Naive thymus-derived CD4-positive, alpha-beta T cell (primary cell): ENCODE measurements around the gene GSG1L2. TPM values are rescaled to one million over a fixed set of nuclear protein-coding genes. Genes with fewer than 3 reads are reported as not detected.

Experiments
- ATAC-seq: fragments of 150-1000 bp; cut with Tn5 transposase; 2 replicates; pipeline ENCODE4 v1.10.0; 2021; ENCODE audit warnings: mild to moderate bottlenecking, moderate library complexity
- CTCF ChIA-PET: fragments of 350-600 bp; sonication (Branson Sonifier 250); formaldehyde crosslinking; loops from one replicate; lab custom pipeline; 2021; ENCODE audit warnings: antibody characterized with exemption; lab: Charles Lee
- POLR2A ChIA-PET: fragments of 350-600 bp; sonication (Branson Sonifier 250); formaldehyde crosslinking; loops from one replicate; lab custom pipeline; 2021; ENCODE audit warnings: antibody characterized with exemption, inconsistent platforms; lab: Charles Lee
- DNase-seq, 9 donors: peaks; one replicate each; pipeline versions ENCODE4 v3.0.0 to v3.0.0-alpha.2; 2020 to 2022; ENCODE audit warnings: mixed read lengths in 1 of 9
- H3K27ac ChIP-seq: one replicate; pipeline ENCODE4 v1.7.0; 2013; ENCODE audit warnings: mild to moderate bottlenecking, low read depth, low read length, moderate library complexity
- H3K27me3 ChIP-seq, 2 donors: one replicate each; pipeline ENCODE4 v1.7.0; 2013; ENCODE audit warnings: low read length in 2 of 2, mild to moderate bottlenecking in 2 of 2, moderate library complexity in 2 of 2; ENCODE audit not compliant: control insufficient read depth in 2 of 2, insufficient read depth in 2 of 2
- H3K36me3 ChIP-seq, 3 experiments: 1 replicate in 2 of 3; 2 replicates in 1 of 3; pipeline ENCODE4 v1.7.0; 2013; ENCODE audit warnings: low read length in 3 of 3, mild to moderate bottlenecking in 3 of 3, moderate library complexity in 1 of 3; ENCODE audit not compliant: insufficient read depth in 3 of 3, control insufficient read depth in 2 of 3
- H3K4me1 ChIP-seq, 2 donors: one replicate each; pipeline ENCODE4 v1.7.0; 2013; ENCODE audit warnings: low read length in 2 of 2, mild to moderate bottlenecking in 2 of 2, moderate library complexity in 1 of 2; ENCODE audit not compliant: control insufficient read depth in 2 of 2, insufficient read depth in 2 of 2
- H3K4me3 ChIP-seq: 2 replicates; pipeline ENCODE4 v1.7.0; 2013; ENCODE audit warnings: mild to moderate bottlenecking, low read length
- H3K9me3 ChIP-seq, 3 experiments: 1 replicate in 2 of 3; 2 replicates in 1 of 3; pipeline ENCODE4 v1.7.0; 2013; ENCODE audit warnings: low read length in 3 of 3; ENCODE audit not compliant: control insufficient read depth in 2 of 3
- H3K27ac Mint-ChIP-seq, 9 donors: one replicate each; pipeline ENCODE4 v1.8.0; 2020 to 2022; ENCODE audit warnings: mixed read lengths in 9 of 9, mild to moderate bottlenecking in 8 of 9, moderate library complexity in 5 of 9, inconsistent platforms in 2 of 9
- H3K27me3 Mint-ChIP-seq, 5 donors: one replicate each; pipeline ENCODE4 v1.8.0; 2021 to 2022; ENCODE audit warnings: mixed read lengths in 5 of 5, mild to moderate bottlenecking in 1 of 5
- H3K36me3 Mint-ChIP-seq, 5 donors: one replicate each; pipeline ENCODE4 v1.8.0; 2020 to 2022; ENCODE audit warnings: mixed read lengths in 5 of 5, mild to moderate bottlenecking in 3 of 5, inconsistent platforms in 1 of 5
- H3K4me1 Mint-ChIP-seq, 7 donors: one replicate each; pipeline ENCODE4 v1.8.0; 2020 to 2022; ENCODE audit warnings: mixed read lengths in 7 of 7, mild to moderate bottlenecking in 3 of 7, inconsistent platforms in 1 of 7
- H3K4me3 Mint-ChIP-seq, 10 donors: one replicate each; pipeline ENCODE4 v1.8.0; 2020 to 2022; ENCODE audit warnings: mild to moderate bottlenecking in 10 of 10, mixed read lengths in 10 of 10, moderate library complexity in 6 of 10, inconsistent platforms in 2 of 10
- H3K9me3 Mint-ChIP-seq, 11 donors: one replicate each; pipeline ENCODE4 v1.8.0; 2020 to 2022; ENCODE audit warnings: mixed read lengths in 11 of 11, mild to moderate bottlenecking in 4 of 11, inconsistent platforms in 1 of 11, moderate library complexity in 1 of 11
- intact Hi-C, 2 donors: fragments of 100-400 bp; cut with micrococcal nuclease; formaldehyde crosslinking; loops; one replicate each; pipeline ENCODE4 v1.15.1; 2023
- polyA plus RNA-seq, 2 donors: library from polyadenylated mRNA; unstranded; fragments of 300-500 nt; fragmentation: Illumina TruSeq; gene quantifications; one replicate each; pipeline ENCODE4 v1.2.3, GENCODE V29; 2021
- total RNA-seq, 6 experiments: library from RNA in 5 of 6; stranded (reverse) in 5 of 6; gene quantifications; 1 replicate in 5 of 6; 2 replicates in 1 of 6; pipeline ENCODE4 v1.2.3 and lab custom pipeline; 2021 to 2026

GSG1L2 gene
- total and polyA plus RNA-seq, 7 experiments from 2014 or later, result not detected

DNA sequence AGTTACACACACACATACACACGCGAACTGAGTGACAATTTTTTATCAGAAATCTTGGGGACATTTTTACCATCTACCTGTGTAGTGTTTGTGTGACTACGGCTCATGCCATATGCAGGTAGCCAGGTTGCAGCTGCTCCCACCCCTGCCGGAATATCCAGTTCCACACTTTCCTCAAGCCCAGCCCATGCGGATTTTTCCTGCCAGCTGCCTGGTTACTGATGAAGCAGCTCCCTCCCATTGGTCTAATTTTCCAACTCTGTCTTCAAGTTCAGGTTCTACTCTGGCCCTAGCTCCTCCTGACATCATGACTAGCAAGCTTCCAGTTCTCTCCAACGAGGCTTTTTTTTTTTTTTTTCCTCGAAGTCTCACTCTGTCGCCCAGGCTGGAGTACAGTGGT lies 4.8 kb downstream of the GSG1L2 start:
- Mint-ChIP-seq H3K9me3 (peaks cover 0 to 6% (median 2%) of the 10 kb centered on the region in 11 donors), H3K4me1 (no peaks in the 10 kb centered on the region), H3K4me3 (no peak overlapping the region), H3K27me3 (peaks cover 0 to 22% (median 13%) of the 10 kb centered on the region in 5 donors), H3K27ac (no peak overlapping the region), H3K36me3 (no peaks in the 10 kb centered on the region)
- H3K27ac ChIP-seq, result no peak overlapping the region
- intact Hi-C loops, result no loop called here
- no peak for ATAC-seq
- POLR2A ChIA-PET, result no interaction called here
- DNase-seq, result no peak
- no peaks in the 10 kb centered on the region for H3K9me3 ChIP-seq
- H3K36me3 ChIP-seq, result no peaks in the 10 kb centered on the region
- H3K27me3 ChIP-seq, result no peaks in the 10 kb centered on the region
- no peak overlapping the region for H3K4me3 ChIP-seq
- CTCF ChIA-PET, result no interaction called here
- no peaks in the 10 kb centered on the region for H3K4me1 ChIP-seq

DNA sequence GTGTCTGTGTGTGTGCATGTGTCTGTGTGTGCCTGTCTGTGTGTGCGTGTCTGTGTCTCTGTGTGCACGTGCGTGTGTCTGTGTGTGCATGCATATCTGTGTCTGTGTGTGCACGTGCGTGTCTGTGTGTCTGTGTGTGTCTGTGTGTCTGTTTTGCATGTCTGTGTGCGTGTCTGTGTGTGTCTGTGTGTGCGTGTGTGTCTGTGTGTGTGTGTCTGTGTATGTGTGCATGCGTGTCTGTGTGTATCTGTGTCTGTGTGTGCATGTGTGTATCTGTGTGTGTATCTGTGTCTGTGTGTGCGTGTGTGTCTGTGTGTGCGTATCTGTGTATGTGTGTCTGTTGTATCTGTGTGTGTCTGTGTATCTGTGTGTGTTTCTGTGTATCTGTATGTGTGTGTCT lies 5.4 kb downstream of the GSG1L2 start:
- Mint-ChIP-seq H3K9me3 (peaks cover 0 to 10% (median 2%) of the 10 kb centered on the region in 11 donors), H3K4me3 (no peak overlapping the region), H3K27ac (no peak overlapping the region), H3K4me1 (no peaks in the 10 kb centered on the region), H3K27me3 (peaks cover 0 to 19% (median 11%) of the 10 kb centered on the region in 5 donors), H3K36me3 (no peaks in the 10 kb centered on the region)
- Histone ChIP-seq H3K4me1 (no peaks in the 10 kb centered on the region), H3K9me3 (no peaks in the 10 kb centered on the region), H3K36me3 (no peaks in the 10 kb centered on the region), H3K27ac (no peak overlapping the region), H3K27me3 (no peaks in the 10 kb centered on the region), H3K4me3 (no peak overlapping the region)
- CTCF ChIA-PET, result no interaction called here
- POLR2A ChIA-PET, result no interaction called here
- DNase-seq (no peak), ATAC-seq (no peak)
- intact Hi-C loops, result no loop called here

DNA sequence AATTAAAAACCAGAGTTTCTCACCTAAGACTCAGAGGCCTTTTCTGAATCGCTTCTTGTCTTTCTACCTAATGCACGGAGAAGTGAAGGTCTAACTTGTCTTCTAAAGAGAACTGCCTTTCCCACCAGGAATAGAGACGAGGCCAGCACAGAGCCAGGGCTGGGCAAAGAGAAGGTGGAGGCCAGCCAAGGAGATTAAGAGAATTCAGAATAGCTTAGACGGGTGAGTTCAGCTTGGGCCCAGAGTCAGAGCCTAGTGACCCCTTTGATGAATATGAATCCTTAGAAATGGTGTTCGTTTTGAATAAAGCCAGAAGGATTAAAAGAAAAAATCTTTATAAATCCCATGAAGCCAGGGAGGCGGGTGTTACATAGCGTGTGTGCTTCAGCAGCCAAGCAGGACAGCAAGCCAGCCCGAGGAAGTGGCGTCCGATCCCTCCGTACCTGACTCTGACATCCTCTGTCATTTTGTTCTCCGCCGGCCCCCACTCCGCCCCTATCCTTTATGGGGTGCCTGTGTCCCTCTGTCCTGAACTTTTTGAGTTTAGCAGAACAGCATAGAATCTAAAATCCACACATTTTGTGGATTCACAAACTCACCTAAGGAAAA lies 7.4 kb downstream of the GSG1L2 start:
- H3K4me3 Mint-ChIP-seq, result no peak overlapping the region

DNA sequence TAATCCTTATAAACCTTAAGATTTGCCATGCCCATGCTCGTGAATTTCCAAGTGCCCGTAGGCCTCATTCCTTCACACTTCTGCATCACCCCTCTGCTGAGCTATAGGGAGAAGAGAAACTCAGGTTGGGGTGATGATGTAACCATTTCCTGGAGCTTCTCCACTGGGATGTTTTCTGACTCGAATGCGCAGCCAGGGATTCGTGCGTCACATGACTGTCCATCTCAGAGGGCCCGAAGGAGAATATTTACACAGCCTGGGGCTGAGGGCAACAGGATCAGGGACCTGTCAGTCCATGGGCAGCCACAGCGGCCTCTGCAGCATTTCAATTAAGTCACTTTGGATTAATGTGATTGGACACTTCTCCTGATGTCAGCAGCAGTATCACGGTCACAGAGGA lies 8.7 kb downstream of the GSG1L2 start:
- intact Hi-C loops, result no loop called here
- no peak overlapping the region for H3K27ac ChIP-seq
- peaks cover 0 to 15% (median 7%) of the 10 kb centered on the region in 5 donors for H3K27me3 Mint-ChIP-seq
- ChIA-PET CTCF (no interaction called here), POLR2A (no interaction called here)
- peaks cover 0 to 17% (median 2%) of the 10 kb centered on the region in 11 donors for H3K9me3 Mint-ChIP-seq
- no peaks in the 10 kb centered on the region for H3K4me1 Mint-ChIP-seq
- H3K4me3 Mint-ChIP-seq, result no peak overlapping the region
- DNase-seq (no peak), ATAC-seq (no peak)
- H3K4me1 ChIP-seq, result no peaks in the 10 kb centered on the region
- H3K27ac Mint-ChIP-seq, result no peak overlapping the region
- no peaks in the 10 kb centered on the region for H3K36me3 ChIP-seq
- H3K4me3 ChIP-seq, result no peak overlapping the region
- H3K27me3 ChIP-seq, result no peaks in the 10 kb centered on the region
- H3K9me3 ChIP-seq, result no peaks in the 10 kb centered on the region
- H3K36me3 Mint-ChIP-seq, result no peaks in the 10 kb centered on the region

More for the DNA sequence above, 7.4 kb downstream of the GSG1L2 start:
- Histone ChIP-seq H3K27ac (no peak overlapping the region), H3K27me3 (no peaks in the 10 kb centered on the region), H3K9me3 (no peaks in the 10 kb centered on the region), H3K36me3 (no peaks in the 10 kb centered on the region), H3K4me3 (no peak overlapping the region), H3K4me1 (no peaks in the 10 kb centered on the region)
- POLR2A ChIA-PET, result no interaction called here
- Mint-ChIP-seq H3K36me3 (no peaks in the 10 kb centered on the region), H3K27me3 (peaks cover 0 to 19% (median 11%) of the 10 kb centered on the region in 5 donors), H3K27ac (no peak overlapping the region), H3K9me3 (peaks cover 0 to 17% (median 2%) of the 10 kb centered on the region in 11 donors), H3K4me1 (no peaks in the 10 kb centered on the region)
- DNase-seq (no peak), ATAC-seq (no peak)
- CTCF ChIA-PET, result no interaction called here
- intact Hi-C loops, result no loop called here

DNA sequence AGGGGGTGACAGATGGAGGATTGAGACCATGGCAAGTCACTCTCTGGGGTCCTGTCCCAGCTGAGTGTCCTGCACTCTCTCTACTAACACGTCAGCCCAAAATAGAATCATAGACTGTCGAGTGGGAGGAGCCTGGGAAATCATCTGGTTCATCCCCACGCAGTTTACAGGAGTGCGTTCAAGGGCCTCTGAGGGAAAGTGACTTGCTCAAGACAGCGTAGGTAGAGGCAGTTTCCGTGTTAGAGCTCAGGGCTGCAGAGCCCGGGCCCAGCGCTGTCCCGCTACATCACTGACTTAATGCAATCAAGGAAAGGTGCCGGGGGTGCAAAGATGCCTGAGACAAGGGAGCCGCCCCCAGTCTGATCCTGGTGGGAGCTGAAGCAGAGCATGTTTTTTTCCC lies 10.3 kb downstream of the GSG1L2 start:
- ChIA-PET CTCF (no interaction called here), POLR2A (no interaction called here)
- peaks cover 0 to 17% (median 1%) of the 10 kb centered on the region in 11 donors for H3K9me3 Mint-ChIP-seq
- H3K4me1 Mint-ChIP-seq, result no peaks in the 10 kb centered on the region
- Histone ChIP-seq H3K4me3 (no peak overlapping the region), H3K4me1 (no peaks in the 10 kb centered on the region), H3K27me3 (no peaks in the 10 kb centered on the region), H3K9me3 (no peaks in the 10 kb centered on the region), H3K27ac (no peak overlapping the region), H3K36me3 (no peaks in the 10 kb centered on the region)
- intact Hi-C loops, result no loop called here
- H3K27me3 Mint-ChIP-seq, result peaks cover 0 to 15% (median 7%) of the 10 kb centered on the region in 5 donors
- ATAC-seq (no peak), DNase-seq (no peak)
- no peak overlapping the region for H3K4me3 Mint-ChIP-seq
- H3K36me3 Mint-ChIP-seq, result no peaks in the 10 kb centered on the region
- H3K27ac Mint-ChIP-seq, result no peak overlapping the region

DNA sequence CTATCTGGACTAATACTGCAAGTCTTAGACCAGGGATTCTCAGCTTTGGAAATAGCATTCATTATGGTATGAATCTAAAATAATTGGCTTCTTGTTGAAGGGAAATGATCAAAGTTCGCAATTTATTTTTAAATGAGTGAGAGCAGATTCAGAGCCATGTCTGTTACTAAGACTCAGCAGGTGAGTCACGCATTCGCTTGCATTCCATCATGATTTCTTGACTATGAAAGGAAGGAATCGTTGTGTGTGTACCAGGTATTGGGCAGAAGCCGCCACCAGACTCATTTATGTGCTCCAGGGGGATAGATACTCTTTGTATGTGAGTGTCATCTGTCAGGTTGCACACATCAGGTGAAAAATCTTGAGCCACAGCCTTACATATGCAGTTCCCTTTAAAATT lies 10.8 kb downstream of the GSG1L2 start:
- ATAC-seq, result no peak
- POLR2A ChIA-PET, result no interaction called here

More for the DNA sequence above, 10.8 kb downstream of the GSG1L2 start:
- no peaks in the 10 kb centered on the region for H3K4me1 ChIP-seq
- no peaks in the 10 kb centered on the region for H3K36me3 Mint-ChIP-seq
- H3K4me3 ChIP-seq, result no peak overlapping the region
- intact Hi-C loops, result no loop called here
- no peak for DNase-seq
- no peaks in the 10 kb centered on the region for H3K36me3 ChIP-seq
- H3K9me3 Mint-ChIP-seq, result peaks cover 0 to 17% (median 0%) of the 10 kb centered on the region in 11 donors
- H3K4me3 Mint-ChIP-seq, result no peak overlapping the region
- H3K9me3 ChIP-seq, result no peaks in the 10 kb centered on the region
- CTCF ChIA-PET, result no interaction called here
- no peak overlapping the region for H3K27ac ChIP-seq
- no peaks in the 10 kb centered on the region for H3K4me1 Mint-ChIP-seq
- H3K27me3 ChIP-seq, result no peaks in the 10 kb centered on the region
- H3K27ac Mint-ChIP-seq, result no peak overlapping the region
- peaks cover 0 to 15% (median 7%) of the 10 kb centered on the region in 5 donors for H3K27me3 Mint-ChIP-seq
